ENCODE data around the gene ITGB2. TPM values are rescaled to one million over a fixed set of nuclear protein-coding genes. Genes with fewer than 3 reads are reported as not detected.

The ITGB2 gene
- total RNA-seq, 2 experiments from 2014 or later: 242 to 247 TPM

DNA sequence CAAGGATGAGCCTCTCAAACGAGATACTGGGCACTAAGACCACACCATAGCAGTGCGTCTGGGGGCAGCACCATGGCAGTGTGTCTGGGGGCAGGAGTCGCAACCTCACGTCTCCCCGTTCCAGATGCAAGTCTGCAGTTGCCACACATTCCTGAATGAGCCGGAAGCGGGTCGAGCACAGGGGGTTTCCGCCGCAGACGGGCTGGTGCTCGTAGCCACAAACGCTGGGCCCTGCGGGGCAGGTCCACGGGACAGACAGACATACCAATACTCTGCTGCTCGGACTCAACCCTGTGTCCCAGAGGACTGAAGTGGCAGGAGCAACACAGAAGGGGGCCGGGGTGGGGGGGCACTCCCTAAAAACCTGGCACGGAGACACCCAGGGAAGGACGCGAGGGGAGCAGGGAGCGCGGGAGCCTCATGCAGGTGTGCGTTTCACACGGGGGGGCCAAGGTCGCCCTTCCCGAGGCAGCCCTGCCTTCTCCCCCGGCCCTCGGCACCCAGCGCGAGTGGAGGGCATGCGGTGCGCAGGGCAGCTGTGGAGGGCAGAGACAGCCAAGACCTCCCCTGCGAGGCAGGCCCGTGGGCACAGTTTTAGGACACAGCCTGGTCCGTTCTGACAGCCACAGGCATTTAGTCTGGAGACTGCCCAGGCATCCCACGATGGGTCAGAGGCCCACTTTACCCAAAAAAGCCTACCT, 71.7 kb downstream of the ITGB2 start:
- no peak overlapping the region for H3K4me3 Mint-ChIP-seq
- intact Hi-C loops (cut with micrococcal nuclease): no loop called here
- H3K4me1 Mint-ChIP-seq (ENCODE audit: low read depth): peaks cover 33% of the 10 kb centered on the region
- no peaks in the 10 kb centered on the region for H3K27me3 Mint-ChIP-seq
- CTCF ChIA-PET: no interaction called here
- DNase-seq: no peak
- peaks cover 12% of the 10 kb centered on the region for H3K36me3 Mint-ChIP-seq
- H3K9me3 Mint-ChIP-seq: no peaks in the 10 kb centered on the region
- no peak overlapping the region for H3K27ac Mint-ChIP-seq
- POLR2A ChIA-PET: no interaction called here

DNA sequence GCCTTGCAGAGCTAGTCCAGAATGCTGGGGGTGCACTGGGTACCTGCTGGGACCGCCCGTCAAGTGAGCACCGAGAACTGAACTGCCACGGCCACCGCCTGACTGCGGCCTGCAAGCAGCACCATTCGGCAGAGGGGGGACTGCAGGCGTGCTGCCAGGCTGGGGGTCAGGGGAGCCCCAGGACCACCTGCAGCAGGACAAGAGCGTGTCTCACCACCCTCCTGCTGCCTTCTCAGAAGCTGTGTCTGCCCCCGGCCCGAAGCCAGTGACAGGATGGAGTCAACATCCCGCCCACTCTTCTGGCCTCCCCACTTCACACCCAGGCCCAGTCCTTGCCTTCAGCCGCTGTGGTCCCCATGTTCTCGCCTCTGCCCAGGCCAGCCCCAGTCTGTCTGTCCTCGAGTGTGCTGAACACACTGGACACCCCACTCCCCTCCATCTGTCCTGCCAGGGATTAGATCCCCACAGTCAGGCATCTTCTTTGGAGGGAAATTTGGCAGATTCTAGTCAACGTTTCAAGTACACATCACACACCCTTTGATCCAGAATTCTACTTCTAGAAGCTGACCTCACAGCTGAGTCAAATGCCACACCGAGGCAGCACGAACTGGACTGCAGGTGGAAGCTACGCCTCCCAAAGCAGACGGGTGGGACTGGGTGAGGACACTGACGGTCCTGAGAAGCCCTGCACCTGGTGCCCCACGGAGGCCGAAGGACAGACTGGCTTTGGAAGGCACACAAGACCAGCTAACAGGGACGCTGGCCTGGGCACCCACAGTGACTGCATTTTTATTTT, 73.2 kb downstream of the ITGB2 start:
- intact Hi-C loops (cut with micrococcal nuclease): no loop called here
- no peak overlapping the region for H3K27ac Mint-ChIP-seq
- peaks cover 8% of the 10 kb centered on the region for H3K36me3 Mint-ChIP-seq
- CTCF ChIA-PET: interaction anchor here (0.9 to 2.0 kb wide), 3 partner anchors 28 to 337 kb away, joined by 3 to 6 read pairs (median 5); no protein-coding TSS in a partner anchor
- no peak overlapping the region for H3K4me3 Mint-ChIP-seq
- no peak for DNase-seq
- peaks cover 29% of the 10 kb centered on the region for H3K4me1 Mint-ChIP-seq (ENCODE audit: low read depth)
- POLR2A ChIA-PET: no interaction called here
- no peaks in the 10 kb centered on the region for H3K27me3 Mint-ChIP-seq
- H3K9me3 Mint-ChIP-seq: no peaks in the 10 kb centered on the region

DNA sequence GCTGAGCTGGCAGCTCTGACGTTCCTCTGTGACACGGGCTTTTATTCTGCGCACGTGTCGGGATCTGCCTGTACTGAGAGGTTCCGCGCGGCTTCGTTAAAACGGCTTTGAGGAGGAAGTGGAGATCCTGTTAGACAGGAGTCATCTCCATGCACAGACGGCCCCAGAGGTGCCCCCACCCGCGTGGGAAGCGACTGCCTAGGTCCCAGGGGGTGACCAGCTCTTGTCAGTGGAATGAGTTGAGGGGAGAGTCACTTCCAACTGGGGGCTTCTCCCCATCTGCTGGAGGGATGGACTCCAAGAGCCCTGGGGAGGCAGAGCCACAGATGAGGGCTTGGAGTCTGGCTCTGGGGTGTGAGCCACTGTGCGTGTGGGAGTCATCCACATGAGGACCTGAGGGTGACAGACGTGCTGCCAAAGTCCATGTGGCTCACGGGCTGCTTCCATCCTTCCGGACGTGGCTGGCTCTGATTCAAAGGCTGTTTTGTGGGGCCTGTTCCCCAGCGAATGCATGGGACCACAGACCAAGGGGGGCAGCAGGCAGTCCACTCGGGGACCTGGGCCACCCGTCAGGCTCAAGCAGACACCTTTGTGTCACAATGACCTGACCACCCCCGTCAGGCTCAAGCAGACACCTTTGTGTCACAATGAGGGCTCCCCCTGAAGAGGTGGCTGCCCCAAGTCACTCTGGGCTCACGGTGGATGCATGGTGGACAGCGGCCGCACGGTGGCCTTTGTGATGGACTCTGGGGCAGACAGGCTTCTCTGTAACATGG, 74.0 kb downstream of the ITGB2 start:
- Mint-ChIP-seq H3K36me3 (peaks cover 8% of the 10 kb centered on the region), H3K9me3 (no peaks in the 10 kb centered on the region), H3K27me3 (no peaks in the 10 kb centered on the region), H3K4me1 (ENCODE audit: low read depth) (peaks cover 21% of the 10 kb centered on the region), H3K4me3 (peak overlapping the region; percentile 60), H3K27ac (no peak overlapping the region)
- CTCF ChIA-PET: interaction anchor here (0.7 to 2.0 kb wide), 4 partner anchors 29 to 85 kb away, joined by 3 to 8 read pairs (median 6); partner anchors contain the start of gene UBE2G2
- peak; percentile 58 for DNase-seq
- POLR2A ChIA-PET: interaction anchor here (1.0 kb wide), 1 partner anchor 46 kb away, joined by 4 read pairs; no protein-coding TSS in a partner anchor
- intact Hi-C loops (cut with micrococcal nuclease): no loop called here

DNA sequence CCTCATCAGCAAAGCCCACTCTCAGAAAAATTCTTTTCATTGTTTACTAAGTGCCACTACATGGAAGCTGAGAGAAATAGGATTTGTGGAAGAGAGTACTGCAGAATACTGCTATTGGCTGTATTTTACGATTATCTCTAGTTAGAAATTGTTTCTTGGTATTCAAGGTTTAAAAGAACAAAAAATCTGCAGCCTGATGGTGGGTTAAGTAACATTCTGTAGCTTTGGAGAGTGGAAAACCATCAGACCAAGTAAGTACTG, 74.5 kb downstream of the ITGB2 start:
- H3K27me3 Mint-ChIP-seq: no peaks in the 10 kb centered on the region
- intact Hi-C loops (cut with micrococcal nuclease): no loop called here
- peaks cover 6% of the 10 kb centered on the region for H3K36me3 Mint-ChIP-seq
- no peak for DNase-seq
- no peak overlapping the region for H3K27ac Mint-ChIP-seq
- ChIA-PET POLR2A (interaction anchor here (1.0 kb wide), 1 partner anchor 45 kb away, joined by 4 read pairs; no protein-coding TSS in a partner anchor), CTCF (interaction anchor here (0.7 to 2.0 kb wide), 4 partner anchors 29 to 86 kb away, joined by 3 to 8 read pairs (median 6); partner anchors contain the start of gene UBE2G2)
- H3K4me3 Mint-ChIP-seq: peak overlapping the region; percentile 60
- peaks cover 16% of the 10 kb centered on the region for H3K4me1 Mint-ChIP-seq (ENCODE audit: low read depth)
- H3K9me3 Mint-ChIP-seq: no peaks in the 10 kb centered on the region

DNA sequence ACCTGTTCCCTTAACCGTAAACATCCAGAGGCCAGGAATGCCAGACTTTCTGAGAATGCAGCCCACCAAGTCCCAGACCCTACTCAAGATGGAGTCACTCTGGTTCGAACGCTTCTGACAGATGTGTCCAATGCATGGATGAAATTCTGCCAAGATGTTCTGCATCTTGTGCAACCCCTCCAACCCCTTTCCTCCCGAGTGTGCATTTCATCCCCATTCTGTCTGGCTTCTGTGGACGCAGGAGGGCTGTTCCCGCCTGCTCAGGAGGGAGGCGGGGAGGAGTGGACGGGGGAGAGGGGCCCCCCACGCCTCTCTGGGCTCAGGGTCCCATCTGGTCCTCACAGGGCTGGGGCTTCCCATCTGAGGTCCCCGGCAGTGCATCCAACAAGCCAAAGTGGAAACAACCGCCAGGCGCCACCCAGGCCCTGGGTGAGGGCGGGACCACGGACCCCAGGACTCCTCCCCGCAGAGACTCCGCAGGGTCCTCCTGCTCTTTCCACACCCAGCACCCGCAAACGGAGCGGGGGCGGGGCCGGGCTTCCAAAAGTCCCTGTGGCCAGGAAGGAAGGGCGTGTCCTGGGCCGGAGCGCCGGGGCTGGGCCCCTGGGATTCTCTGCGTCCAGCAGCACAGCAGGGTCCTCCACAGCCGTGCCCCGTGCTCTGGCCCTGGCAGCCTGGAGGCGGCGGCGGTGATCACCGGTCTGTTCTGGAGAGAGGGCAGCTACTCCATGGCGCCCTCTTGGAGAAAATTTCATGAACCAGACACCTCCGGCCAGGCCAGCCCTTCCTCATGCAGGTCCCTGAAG, 75.1 kb downstream of the ITGB2 start:
- Mint-ChIP-seq H3K27me3 (no peaks in the 10 kb centered on the region), H3K27ac (no peak overlapping the region), H3K4me1 (ENCODE audit: low read depth) (peaks cover 13% of the 10 kb centered on the region), H3K36me3 (peaks cover 3% of the 10 kb centered on the region), H3K9me3 (no peaks in the 10 kb centered on the region), H3K4me3 (peak overlapping the region; percentile 60)
- ChIA-PET POLR2A (interaction anchor here (1.0 kb wide), 1 partner anchor 45 kb away, joined by 4 read pairs; no protein-coding TSS in a partner anchor), CTCF (interaction anchor here (1.3 to 2.0 kb wide), 3 partner anchors 30 to 52 kb away, joined by 5 to 8 read pairs (median 6); partner anchors contain the start of gene UBE2G2)
- peak; percentile 76 for DNase-seq
- intact Hi-C loops (cut with micrococcal nuclease): no loop called here

DNA sequence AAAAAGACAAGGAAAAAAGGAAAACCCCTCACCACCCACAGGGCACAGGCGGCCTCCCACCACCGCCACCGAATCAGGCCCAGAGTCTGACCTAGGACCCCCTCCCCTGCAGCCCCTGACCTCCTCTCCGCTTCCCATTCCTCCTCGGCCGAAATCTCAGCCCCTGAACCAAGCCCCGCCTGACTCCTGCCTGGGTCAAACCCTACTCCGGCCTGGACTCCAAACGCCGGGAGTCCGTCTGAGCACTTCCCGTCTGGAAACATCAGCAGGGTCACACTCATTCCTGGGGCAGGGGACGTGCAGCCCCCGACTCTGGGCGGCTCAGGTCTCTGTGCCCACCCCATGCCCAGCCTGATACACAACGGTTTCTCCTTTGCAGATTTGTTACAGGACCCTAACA, 76.4 kb downstream of the ITGB2 start:
- no peak overlapping the region for H3K27ac Mint-ChIP-seq
- H3K9me3 Mint-ChIP-seq: no peaks in the 10 kb centered on the region
- H3K4me3 Mint-ChIP-seq: no peak overlapping the region
- peaks cover 13% of the 10 kb centered on the region for H3K4me1 Mint-ChIP-seq (ENCODE audit: low read depth)
- H3K36me3 Mint-ChIP-seq: peaks cover 3% of the 10 kb centered on the region
- intact Hi-C loops (cut with micrococcal nuclease): no loop called here
- no peaks in the 10 kb centered on the region for H3K27me3 Mint-ChIP-seq
- POLR2A ChIA-PET: no interaction called here
- CTCF ChIA-PET: no interaction called here
- DNase-seq: no peak

DNA sequence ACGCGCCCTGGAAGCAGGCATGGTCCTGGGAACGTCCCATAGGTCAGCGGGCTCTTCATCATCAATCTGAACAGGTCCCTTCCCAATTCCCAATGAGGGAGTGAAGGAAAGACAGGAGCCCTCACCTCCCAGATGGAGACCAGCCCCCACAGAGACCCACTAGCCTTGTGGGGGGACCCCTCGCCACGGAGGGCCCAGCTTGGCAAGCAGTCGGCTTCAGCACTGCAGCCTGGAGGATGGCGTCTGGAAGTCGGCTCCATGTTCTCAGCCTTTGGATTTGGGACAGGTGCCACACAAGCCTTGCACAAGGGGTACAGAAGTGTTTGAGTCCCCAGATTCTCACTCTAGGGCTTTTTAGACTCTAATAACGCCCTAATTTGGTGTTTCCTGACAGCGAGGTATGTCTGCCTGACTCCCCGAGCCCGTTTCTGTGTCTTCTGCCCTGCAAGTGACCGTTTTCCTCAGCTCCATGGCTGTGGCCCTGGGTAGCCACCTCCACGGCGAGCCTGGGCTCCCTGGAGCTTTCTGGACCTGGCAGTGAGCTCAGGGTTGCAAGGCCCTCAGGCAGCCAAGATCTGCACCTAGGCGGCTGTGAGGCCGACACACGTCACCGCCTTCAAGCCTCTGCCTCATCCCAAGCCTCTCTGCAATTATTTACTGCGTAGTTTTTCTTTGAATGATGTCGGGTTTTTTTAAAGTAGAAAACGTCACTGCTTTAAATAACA, 77.8 kb downstream of the ITGB2 start:
- no peak overlapping the region for H3K4me3 Mint-ChIP-seq
- no peak overlapping the region for H3K27ac Mint-ChIP-seq
- intact Hi-C loops (cut with micrococcal nuclease): no loop called here
- no peaks in the 10 kb centered on the region for H3K27me3 Mint-ChIP-seq
- DNase-seq: no peak
- H3K4me1 Mint-ChIP-seq (ENCODE audit: low read depth): peaks cover 13% of the 10 kb centered on the region
- ChIA-PET CTCF (interaction anchor here (0.6 kb wide), 1 partner anchor 349 kb away, joined by 3 read pairs; no protein-coding TSS in a partner anchor), POLR2A (interaction anchor here (0.8 kb wide), 1 partner anchor 61 kb away, joined by 3 read pairs; no protein-coding TSS in a partner anchor)
- H3K36me3 Mint-ChIP-seq: no peaks in the 10 kb centered on the region
- H3K9me3 Mint-ChIP-seq: no peaks in the 10 kb centered on the region

DNA sequence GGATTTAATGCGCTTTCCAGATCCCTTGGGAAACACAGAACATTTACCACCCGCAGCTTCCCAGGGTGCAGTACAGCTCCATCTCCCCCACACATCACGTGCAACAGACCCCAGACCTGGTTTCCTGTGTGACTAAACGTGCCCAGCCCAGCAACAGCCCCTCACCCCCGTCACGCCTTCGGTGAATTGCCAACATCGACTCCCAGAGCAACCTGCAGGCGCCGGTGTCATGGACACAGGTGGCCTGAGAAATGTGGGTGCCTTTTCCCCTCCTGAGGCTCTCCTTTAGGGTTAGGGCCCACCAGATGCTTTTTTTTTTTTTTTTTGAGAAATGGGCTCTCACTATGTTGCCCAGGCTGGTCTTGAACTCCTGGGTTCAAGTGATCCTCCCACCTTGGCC, 78.6 kb downstream of the ITGB2 start:
- intact Hi-C loops (cut with micrococcal nuclease): no loop called here
- peaks cover 13% of the 10 kb centered on the region for H3K4me1 Mint-ChIP-seq (ENCODE audit: low read depth)
- CTCF ChIA-PET: no interaction called here

DNA sequence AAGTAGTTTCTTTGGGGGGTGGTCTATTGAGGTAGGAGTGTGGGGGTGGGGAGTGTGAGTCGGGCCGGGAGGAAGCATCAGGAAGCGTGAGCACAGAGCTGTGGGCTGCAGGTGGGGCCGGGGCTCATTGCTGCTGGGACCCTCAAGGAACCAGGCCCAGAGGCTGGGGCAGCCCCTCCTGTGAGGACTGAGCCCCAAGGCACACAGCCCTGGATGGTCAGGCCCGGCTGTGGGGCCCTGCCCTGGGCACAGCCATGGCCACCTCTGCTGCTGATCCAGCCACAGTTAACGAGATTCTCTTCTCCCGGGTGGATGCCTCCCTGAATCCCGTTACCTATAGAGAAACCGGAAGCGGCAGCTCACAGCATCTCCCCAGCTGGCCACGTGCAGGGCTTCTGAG, 79.9 kb downstream of the ITGB2 start:
- no peaks in the 10 kb centered on the region for H3K36me3 Mint-ChIP-seq
- H3K27me3 Mint-ChIP-seq: no peaks in the 10 kb centered on the region
- intact Hi-C loops (cut with micrococcal nuclease): no loop called here
- no peak overlapping the region for H3K4me3 Mint-ChIP-seq
- POLR2A ChIA-PET: no interaction called here
- peaks cover 4% of the 10 kb centered on the region for H3K4me1 Mint-ChIP-seq (ENCODE audit: low read depth)
- no peaks in the 10 kb centered on the region for H3K9me3 Mint-ChIP-seq
- DNase-seq: no peak
- CTCF ChIA-PET: no interaction called here
- H3K27ac Mint-ChIP-seq: no peak overlapping the region

More for the DNA sequence above, 78.6 kb downstream of the ITGB2 start:
- no peak overlapping the region for H3K4me3 Mint-ChIP-seq
- no peaks in the 10 kb centered on the region for H3K9me3 Mint-ChIP-seq
- H3K27ac Mint-ChIP-seq: no peak overlapping the region
- DNase-seq: no peak
- POLR2A ChIA-PET: no interaction called here
- no peaks in the 10 kb centered on the region for H3K27me3 Mint-ChIP-seq
- H3K36me3 Mint-ChIP-seq: no peaks in the 10 kb centered on the region

DNA sequence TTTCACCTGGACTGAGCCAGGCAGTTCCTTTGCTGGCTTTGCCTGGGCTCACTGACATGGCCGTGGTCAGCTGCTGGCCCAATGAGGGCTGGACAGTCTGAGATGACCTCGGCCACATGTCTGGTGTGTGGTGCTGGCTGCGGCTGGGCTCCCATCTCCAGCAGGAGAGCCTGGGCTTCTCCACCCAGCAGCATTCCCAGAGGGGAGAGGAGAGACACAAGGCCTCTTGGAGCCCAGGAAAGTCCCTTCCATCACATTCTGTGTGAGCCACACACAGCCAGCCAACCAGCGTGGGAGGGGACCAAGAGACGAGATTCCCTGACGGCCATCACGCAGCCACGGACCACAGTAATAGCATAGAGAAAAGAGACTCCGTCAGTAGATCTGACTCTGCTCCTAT, 81.7 kb downstream of the ITGB2 start:
- CTCF ChIA-PET: no interaction called here
- no peak overlapping the region for H3K27ac Mint-ChIP-seq
- no peaks in the 10 kb centered on the region for H3K4me1 Mint-ChIP-seq (ENCODE audit: low read depth)
- H3K36me3 Mint-ChIP-seq: no peaks in the 10 kb centered on the region
- H3K4me3 Mint-ChIP-seq: no peak overlapping the region
- H3K9me3 Mint-ChIP-seq: no peaks in the 10 kb centered on the region
- intact Hi-C loops (cut with micrococcal nuclease): no loop called here
- no peaks in the 10 kb centered on the region for H3K27me3 Mint-ChIP-seq
- DNase-seq: no peak
- POLR2A ChIA-PET: no interaction called here

All from activated CD4-positive, alpha-beta memory T cell treated with anti-CD3 and anti-CD28 coated beads for 36 hours (primary cell).